Glomerular visceral epithelial cell (primary cell): Measurements from ENCODE around the gene ZNF141.

Source experiments
- DNase-seq: peaks from one replicate; pipeline ENCODE4 v3.0.0-alpha.2; 2016; ENCODE audit errors: extremely low spot score

ZNF141 gene

GRCh38 chr4:385934-386707 lies 48.5 kb downstream of the ZNF141 start:
- no peak for DNase-seq

GRCh38 chr4:386708-387105 lies 49.1 kb downstream of the ZNF141 start:
- DNase-seq, result no peak

GRCh38 chr4:404006-404405 lies 66.4 kb downstream of the ZNF141 start:
- DNase-seq, result no peak

- DNase-seq, result peak; percentile 48
These were observed 70.7 kb downstream of the ZNF141 start for GRCh38 chr4:408321-408720.

- DNase-seq, result no peak
These were observed 85.0 kb downstream of the ZNF141 start for GRCh38 chr4:422587-422986.
